HL-60 (cell line): ENCODE results near the gene HSP90B1.

Experiments
- DNase-seq, 2 experiments: peaks; one replicate each; pipeline ENCODE4 v3.0.0-alpha.2; 2010 to 2020; ENCODE audit warnings: low read depth in 1 of 2, low spot score in 1 of 2
- H3K27ac ChIP-seq: fragments of 250-450 bp; sonication (Bioruptor Pico); replicated peaks from 2 replicates; pipeline ENCODE4 v1.5.1; 2020; ENCODE audit warnings: mild to moderate bottlenecking, moderate library complexity
- H3K27me3 ChIP-seq: fragments of 250-450 bp; sonication (Bioruptor Pico); 2 replicates; pipeline ENCODE4 v1.5.1; 2021; ENCODE audit warnings: mild to moderate bottlenecking, moderate library complexity; ENCODE audit not compliant: insufficient read depth, poor library complexity, severe bottlenecking
- H3K4me3 ChIP-seq: replicated peaks from 2 replicates; pipeline ENCODE4 v1.5.1; 2011; ENCODE audit warnings: mild to moderate bottlenecking, control low read depth, low read length; ENCODE audit not compliant: insufficient read depth
- CTCF ChIP-seq: IDR thresholded peaks from one replicate; pipeline ENCODE4 v1.5.1; 2011; ENCODE audit warnings: low read length, control low read depth, inconsistent platforms; ENCODE audit not compliant: insufficient read depth
- GABPA ChIP-seq: IDR thresholded peaks from 2 replicates; pipeline ENCODE4 v1.6.1; 2012; ENCODE audit warnings: low read depth
- POLR2AphosphoS5 ChIP-seq: IDR thresholded peaks from 2 replicates; pipeline ENCODE4 v1.6.1; 2012; ENCODE audit warnings: low read depth
- SPI1 ChIP-seq: IDR thresholded peaks from 2 replicates; pipeline ENCODE4 v1.6.1; 2012; ENCODE audit warnings: low read depth, mild to moderate bottlenecking, borderline replicate concordance
- TF ChIP-seq, protein P1 (sequence below): IDR thresholded peaks from 2 replicates; pipeline ENCODE4 v1.6.1; 2012; ENCODE audit warnings: low read depth; ENCODE audit not compliant: insufficient replicate concordance

The HSP90B1 gene

DNA sequence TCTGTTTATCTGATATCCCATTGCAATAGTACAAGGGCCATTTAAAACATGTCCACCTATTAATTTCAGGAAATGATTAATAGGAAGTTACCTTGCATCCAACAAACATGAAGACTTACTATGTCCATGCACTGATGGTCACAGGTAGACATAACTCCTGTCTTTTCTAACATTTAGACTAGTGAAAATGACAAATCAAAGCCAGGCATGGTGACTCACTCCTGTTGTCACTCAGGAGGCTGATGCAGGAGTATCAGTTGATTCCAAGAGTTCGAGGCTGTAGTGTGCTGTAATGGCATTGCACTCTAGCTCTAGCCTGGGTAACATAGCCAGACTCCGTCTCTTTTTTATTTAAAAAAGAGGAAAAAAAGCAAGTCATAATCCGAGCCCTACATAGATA lies 14.8 kb downstream of the HSP90B1 start:
- TF ChIP-seq GABPA (no peak), CTCF (no peak), POLR2AphosphoS5 (no peak), SPI1 (no peak)
- TF ChIP-seq, protein P1, sequence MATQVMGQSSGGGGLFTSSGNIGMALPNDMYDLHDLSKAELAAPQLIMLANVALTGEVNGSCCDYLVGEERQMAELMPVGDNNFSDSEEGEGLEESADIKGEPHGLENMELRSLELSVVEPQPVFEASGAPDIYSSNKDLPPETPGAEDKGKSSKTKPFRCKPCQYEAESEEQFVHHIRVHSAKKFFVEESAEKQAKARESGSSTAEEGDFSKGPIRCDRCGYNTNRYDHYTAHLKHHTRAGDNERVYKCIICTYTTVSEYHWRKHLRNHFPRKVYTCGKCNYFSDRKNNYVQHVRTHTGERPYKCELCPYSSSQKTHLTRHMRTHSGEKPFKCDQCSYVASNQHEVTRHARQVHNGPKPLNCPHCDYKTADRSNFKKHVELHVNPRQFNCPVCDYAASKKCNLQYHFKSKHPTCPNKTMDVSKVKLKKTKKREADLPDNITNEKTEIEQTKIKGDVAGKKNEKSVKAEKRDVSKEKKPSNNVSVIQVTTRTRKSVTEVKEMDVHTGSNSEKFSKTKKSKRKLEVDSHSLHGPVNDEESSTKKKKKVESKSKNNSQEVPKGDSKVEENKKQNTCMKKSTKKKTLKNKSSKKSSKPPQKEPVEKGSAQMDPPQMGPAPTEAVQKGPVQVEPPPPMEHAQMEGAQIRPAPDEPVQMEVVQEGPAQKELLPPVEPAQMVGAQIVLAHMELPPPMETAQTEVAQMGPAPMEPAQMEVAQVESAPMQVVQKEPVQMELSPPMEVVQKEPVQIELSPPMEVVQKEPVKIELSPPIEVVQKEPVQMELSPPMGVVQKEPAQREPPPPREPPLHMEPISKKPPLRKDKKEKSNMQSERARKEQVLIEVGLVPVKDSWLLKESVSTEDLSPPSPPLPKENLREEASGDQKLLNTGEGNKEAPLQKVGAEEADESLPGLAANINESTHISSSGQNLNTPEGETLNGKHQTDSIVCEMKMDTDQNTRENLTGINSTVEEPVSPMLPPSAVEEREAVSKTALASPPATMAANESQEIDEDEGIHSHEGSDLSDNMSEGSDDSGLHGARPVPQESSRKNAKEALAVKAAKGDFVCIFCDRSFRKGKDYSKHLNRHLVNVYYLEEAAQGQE, result no peak
- Histone ChIP-seq H3K27ac (no peak overlapping the region), H3K4me3 (no peak overlapping the region), H3K27me3 (no peaks in the 10 kb centered on the region)
- DNase-seq, result no peak

DNA sequence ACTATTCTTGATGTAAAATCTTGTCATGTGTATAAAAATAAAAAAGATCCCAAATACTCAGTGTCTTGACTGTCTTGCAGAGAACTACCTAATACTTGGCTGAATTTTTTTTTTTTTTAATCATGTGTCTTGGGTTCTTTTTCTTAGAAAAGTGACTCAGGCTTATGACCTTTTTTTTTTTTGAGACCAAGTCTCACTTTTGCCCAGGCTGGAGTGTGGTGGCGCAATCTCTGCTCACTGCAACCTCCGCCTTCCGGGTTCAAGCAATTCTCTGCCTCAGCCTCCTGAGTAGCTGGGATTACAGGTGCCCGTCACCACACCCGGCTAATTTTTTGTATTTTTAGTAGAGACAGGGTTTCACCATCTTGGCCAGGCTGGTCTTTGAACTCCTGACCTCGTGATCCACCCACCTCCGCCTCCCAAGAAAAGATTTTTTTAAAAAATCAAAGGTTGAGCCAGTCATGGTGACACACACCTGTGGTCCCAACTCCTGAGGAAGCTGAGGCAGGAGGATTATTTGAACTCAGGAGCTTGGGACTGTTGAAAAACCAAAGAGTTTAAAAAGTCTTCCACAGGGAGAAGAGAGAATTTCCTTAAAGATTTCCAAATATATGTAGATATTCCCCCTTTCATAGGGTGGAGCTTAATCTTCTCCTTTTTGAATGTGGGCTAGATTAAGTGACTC lies 17.8 kb downstream of the HSP90B1 start:
- no peaks in the 10 kb centered on the region for H3K27me3 ChIP-seq
- no peak overlapping the region for H3K27ac ChIP-seq
- no peak for DNase-seq
- no peak for TF ChIP-seq CTCF
- TF ChIP-seq GABPA, result no peak
- no peak for TF ChIP-seq SPI1
- TF ChIP-seq POLR2AphosphoS5, result no peak
- TF ChIP-seq, protein P1, result no peak
- no peak overlapping the region for H3K4me3 ChIP-seq

DNA sequence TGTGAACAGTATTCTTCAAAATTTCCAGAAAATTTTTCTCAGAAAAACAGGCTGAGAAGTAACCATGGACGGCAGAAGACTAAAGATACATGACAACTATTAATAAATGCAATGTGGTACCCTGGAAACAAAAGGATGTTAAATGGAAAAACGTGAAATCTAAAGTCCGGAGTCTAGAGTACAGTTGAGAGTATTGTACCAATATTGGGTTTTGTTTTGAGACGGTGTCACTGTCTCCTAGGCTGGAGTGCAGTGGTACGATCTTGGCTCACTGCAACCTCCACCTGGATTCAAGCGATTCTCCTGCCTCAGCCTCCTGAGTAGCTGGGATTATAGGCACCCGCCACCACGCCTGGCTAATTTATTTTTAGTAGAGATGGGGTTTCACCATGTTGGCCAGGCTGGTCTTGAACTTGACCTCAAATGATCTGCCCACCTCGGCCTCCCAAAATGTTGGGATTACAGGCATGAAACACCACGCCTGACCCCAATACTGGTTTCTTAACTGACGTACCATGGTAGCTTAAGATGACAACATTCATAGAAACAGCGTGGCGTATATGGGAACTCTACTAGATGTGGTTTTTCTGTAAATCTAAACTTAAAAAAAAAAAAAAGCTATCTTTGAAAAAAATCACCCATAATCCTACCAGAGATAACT lies 18.7 kb downstream of the HSP90B1 start:
- TF ChIP-seq, protein P1, result no peak
- TF ChIP-seq GABPA, result no peak
- no peak for TF ChIP-seq CTCF
- no peak for TF ChIP-seq SPI1
- TF ChIP-seq POLR2AphosphoS5, result peak; percentile 65
- Histone ChIP-seq H3K27me3 (no peaks in the 10 kb centered on the region), H3K4me3 (no peak overlapping the region), H3K27ac (no peak overlapping the region)
- no peak for DNase-seq
